Measurements from ENCODE around the gene WIPF1. TPM values are rescaled to one million over a fixed set of nuclear protein-coding genes. Genes with fewer than 3 reads are reported as not detected.

WIPF1 gene
- polyA plus RNA-seq, 1 of the 3 experiments (the other 2 are of a cell fraction), result 56.7 TPM

DNA sequence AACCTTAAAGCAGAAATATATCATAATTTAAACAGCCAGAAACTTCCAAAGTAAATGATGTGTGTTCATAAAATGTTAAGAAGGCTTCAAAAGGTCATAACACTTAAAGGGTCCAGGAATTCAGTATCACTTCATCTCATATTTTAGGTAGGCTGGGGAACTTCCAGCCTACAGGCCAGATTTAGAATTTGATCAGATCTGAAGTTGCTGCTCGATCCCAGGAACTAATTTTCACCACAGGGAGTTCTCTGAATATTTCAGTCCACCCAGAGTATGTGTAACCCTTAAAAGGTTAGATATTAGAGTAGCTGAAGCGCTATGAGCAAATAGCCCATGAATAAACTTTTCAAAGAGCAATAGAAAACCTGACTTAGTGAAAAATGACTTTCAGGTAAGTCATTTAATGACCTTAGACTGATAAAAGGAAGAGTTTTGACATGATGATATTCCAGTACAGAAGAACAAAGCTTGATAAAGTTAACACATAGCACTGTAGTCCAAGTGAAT, 1.7 kb downstream of the WIPF1 start (continued):
- TF ChIP-seq, protein P1, sequence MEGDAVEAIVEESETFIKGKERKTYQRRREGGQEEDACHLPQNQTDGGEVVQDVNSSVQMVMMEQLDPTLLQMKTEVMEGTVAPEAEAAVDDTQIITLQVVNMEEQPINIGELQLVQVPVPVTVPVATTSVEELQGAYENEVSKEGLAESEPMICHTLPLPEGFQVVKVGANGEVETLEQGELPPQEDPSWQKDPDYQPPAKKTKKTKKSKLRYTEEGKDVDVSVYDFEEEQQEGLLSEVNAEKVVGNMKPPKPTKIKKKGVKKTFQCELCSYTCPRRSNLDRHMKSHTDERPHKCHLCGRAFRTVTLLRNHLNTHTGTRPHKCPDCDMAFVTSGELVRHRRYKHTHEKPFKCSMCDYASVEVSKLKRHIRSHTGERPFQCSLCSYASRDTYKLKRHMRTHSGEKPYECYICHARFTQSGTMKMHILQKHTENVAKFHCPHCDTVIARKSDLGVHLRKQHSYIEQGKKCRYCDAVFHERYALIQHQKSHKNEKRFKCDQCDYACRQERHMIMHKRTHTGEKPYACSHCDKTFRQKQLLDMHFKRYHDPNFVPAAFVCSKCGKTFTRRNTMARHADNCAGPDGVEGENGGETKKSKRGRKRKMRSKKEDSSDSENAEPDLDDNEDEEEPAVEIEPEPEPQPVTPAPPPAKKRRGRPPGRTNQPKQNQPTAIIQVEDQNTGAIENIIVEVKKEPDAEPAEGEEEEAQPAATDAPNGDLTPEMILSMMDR (IDR thresholded peaks at IDR 0.05), result no peak
- TF ChIP-seq REST (IDR thresholded peaks at IDR 0.05; ENCODE audit: low read depth, low read length) (no peak), RFX5 (IDR thresholded peaks at IDR 0.05; ENCODE audit: low read length) (no peak), FOXJ3 (CRISPR knock-in tag; IDR thresholded peaks at IDR 0.05) (no peak), IRF3 (IDR thresholded peaks at IDR 0.05; ENCODE audit: low read depth, low read length) (no peak), ELF1 (IDR thresholded peaks at IDR 0.05) (no peak), ZBTB33 (IDR thresholded peaks at IDR 0.05; ENCODE audit: borderline replicate concordance, low read depth) (no peak), SIN3A (IDR thresholded peaks at IDR 0.05; ENCODE audit: borderline replicate concordance, low read depth, low read length) (no peak), TEAD4 (IDR thresholded peaks at IDR 0.05; ENCODE audit: borderline replicate concordance, insufficient read depth) (peak; percentile 82), RCOR1 (IDR thresholded peaks at IDR 0.05; ENCODE audit: low read length) (no peak), FOXM1 (IDR thresholded peaks at IDR 0.05; ENCODE audit: low read depth) (peak; percentile 72; the same call in 1 of the 2 replicates)
